G401.6 (cell line): Measurements from ENCODE around the gene SLC26A11.
"Not testable (repeated sequence)": the region's sequence is repeated elsewhere in the genome, so short reads cannot be mapped to it uniquely, and the experiment has no call there.

Source experiments
- FAIRE-seq: peaks from 2 replicates; lab custom pipeline; 2012; peaks lifted over from hg19 to GRCh38; lab: Jason Lieb, UNC

The SLC26A11 gene

GRCh38 chr17:80219013-80219762 lies 1.0 kb upstream of the SLC26A11 start:
- no peak for FAIRE-seq

- FAIRE-seq: no peak
Measured at GRCh38 chr17:80219763-80220053, 519 bp upstream of the SLC26A11 start.

GRCh38 chr17:80220736-80221215 lies 549 bp downstream of the SLC26A11 start:
- no peak for FAIRE-seq

- FAIRE-seq: no peak
Measured at GRCh38 chr17:80221351-80222105, 1.3 kb downstream of the SLC26A11 start.

GRCh38 chr17:80222376-80223141 lies 2.3 kb downstream of the SLC26A11 start:
- FAIRE-seq: no peak

- no peak for FAIRE-seq
Measured at GRCh38 chr17:80223142-80223815, 3.1 kb downstream of the SLC26A11 start.

- no peak for FAIRE-seq
Measured at GRCh38 chr17:80223838-80224497, 3.7 kb downstream of the SLC26A11 start.

GRCh38 chr17:80224683-80225082 lies 4.5 kb downstream of the SLC26A11 start:
- FAIRE-seq: no peak

- FAIRE-seq: no peak
Measured at GRCh38 chr17:80225230-80225629, 5.0 kb downstream of the SLC26A11 start.

- no peak for FAIRE-seq
Measured at GRCh38 chr17:80227156-80227555, 6.9 kb downstream of the SLC26A11 start.

- FAIRE-seq: no peak
Measured at GRCh38 chr17:80227666-80228065, 7.4 kb downstream of the SLC26A11 start.

GRCh38 chr17:80228477-80228876 lies 8.2 kb downstream of the SLC26A11 start:
- no peak for FAIRE-seq

GRCh38 chr17:80229011-80229410 lies 8.8 kb downstream of the SLC26A11 start:
- no peak for FAIRE-seq

GRCh38 chr17:80232438-80232837 lies 12.2 kb downstream of the SLC26A11 start:
- no peak for FAIRE-seq

GRCh38 chr17:80233202-80233601 lies 13.0 kb downstream of the SLC26A11 start:
- FAIRE-seq: no peak

- no peak for FAIRE-seq
Measured at GRCh38 chr17:80236911-80237310, 16.7 kb downstream of the SLC26A11 start.

GRCh38 chr17:80237386-80237785 lies 17.2 kb downstream of the SLC26A11 start:
- no peak for FAIRE-seq

- no peak for FAIRE-seq
Measured at GRCh38 chr17:80242505-80242904, 22.3 kb downstream of the SLC26A11 start.

- no peak for FAIRE-seq
Measured at GRCh38 chr17:80243526-80244433, 23.6 kb downstream of the SLC26A11 start.

GRCh38 chr17:80244448-80244847 lies 24.2 kb downstream of the SLC26A11 start:
- FAIRE-seq: not testable (repeated sequence)
